ENCODE measurements around the gene SYT14. TPM values are rescaled to one million over a fixed set of nuclear protein-coding genes. Genes with fewer than 3 reads are reported as not detected.

Gene SYT14
- total RNA-seq, 1 experiment from 2014 or later: 10.3 TPM

DNA sequence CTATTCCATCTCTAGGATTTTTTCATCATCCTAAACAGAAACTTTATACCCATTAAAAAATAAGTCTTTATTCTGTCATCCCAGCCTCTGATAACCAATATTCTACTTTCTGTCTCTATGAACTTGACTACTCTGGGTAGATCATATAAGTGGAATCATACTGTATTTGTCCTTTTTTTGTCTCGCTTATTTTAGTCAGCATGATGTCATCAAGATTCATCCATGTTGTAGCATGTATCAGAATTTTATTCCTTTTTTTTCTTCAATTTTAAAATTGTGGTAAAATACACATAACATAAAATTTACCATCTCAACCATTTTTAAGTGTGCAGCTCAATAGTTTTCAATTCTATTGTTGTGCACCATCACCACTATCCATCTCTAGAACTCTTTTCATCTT lies 90.0 kb downstream of the SYT14 start:
- peaks cover 0 to 9% of the 10 kb centered on the region in 2 experiments; a peak in 2 of 5 replicates for H3K9me3 Mint-ChIP-seq
- Histone ChIP-seq H3K4ac (ENCODE audit: low read depth, low read length) (no peak overlapping the region), H3T11ph (ENCODE audit: low read length) (no peak overlapping the region), H3K23ac (ENCODE audit: insufficient read length, low read depth, low read length) (no peak overlapping the region), H3K27me3 (ENCODE audit: insufficient read depth, low read length) (no peaks in the 10 kb centered on the region), H4K5ac (ENCODE audit: insufficient read length, low read depth, low read length) (no peak overlapping the region), H4K8ac (replicated peaks; ENCODE audit: insufficient read length, low read depth, low read length) (no peak overlapping the region), H3K79me2 (ENCODE audit: insufficient read depth, low read length) (no peaks in the 10 kb centered on the region), H2AK5ac (ENCODE audit: insufficient read length, low read length) (no peak overlapping the region), H3K23me2 (ENCODE audit: insufficient read length, low read depth, low read length, poor library complexity, severe bottlenecking) (no peaks in the 10 kb centered on the region), H4K91ac (ENCODE audit: insufficient read length, low read depth, low read length) (no peak overlapping the region), H3K56ac (ENCODE audit: insufficient read length, low read depth, low read length) (no peak overlapping the region), H2BK20ac (ENCODE audit: low read depth, low read length, poor library complexity, severe bottlenecking) (no peak overlapping the region), H2BK12ac (ENCODE audit: insufficient read length, low read depth, low read length) (no peak overlapping the region), H2BK5ac (ENCODE audit: insufficient read length, low read length) (no peak overlapping the region), H2BK120ac (ENCODE audit: low read depth, low read length, poor library complexity, severe bottlenecking) (no peak overlapping the region), H3K18ac (ENCODE audit: insufficient read length, low read depth, low read length) (no peak overlapping the region), H3K9ac (ENCODE audit: extremely low read depth, insufficient read length, low read length) (no peak overlapping the region), H2AFZ (ENCODE audit: low read length) (no peak overlapping the region), H4K20me1 (ENCODE audit: control insufficient read depth, insufficient read depth, insufficient read length) (no peaks in the 10 kb centered on the region), H3K4me2 (ENCODE audit: insufficient read depth, insufficient read length, low read length) (no peak overlapping the region), H3K79me1 (ENCODE audit: insufficient read depth, low read depth, low read length, poor library complexity, severe bottlenecking) (no peaks in the 10 kb centered on the region), H2BK15ac (ENCODE audit: low read depth, low read length) (no peak overlapping the region), H3K4me1 (ENCODE audit: insufficient read depth, low read length) (no peaks in the 10 kb centered on the region), H3K9me3 (ENCODE audit: control insufficient read depth, low read depth, low read length) (no peaks in the 10 kb centered on the region), H3K27ac (ENCODE audit: insufficient read length, low read depth, low read length) (no peak overlapping the region), H3K14ac (ENCODE audit: insufficient read depth, low read length) (no peak overlapping the region)
- H3K27me3 Mint-ChIP-seq (ENCODE audit: low read depth): no peaks in the 10 kb centered on the region
- no peak overlapping the region for H3K27ac Mint-ChIP-seq
- peaks cover 0 to 4% of the 10 kb centered on the region in 2 experiments; a peak in 1 of 4 replicates for H3K4me1 Mint-ChIP-seq
- TF ChIP-seq, protein P1, sequence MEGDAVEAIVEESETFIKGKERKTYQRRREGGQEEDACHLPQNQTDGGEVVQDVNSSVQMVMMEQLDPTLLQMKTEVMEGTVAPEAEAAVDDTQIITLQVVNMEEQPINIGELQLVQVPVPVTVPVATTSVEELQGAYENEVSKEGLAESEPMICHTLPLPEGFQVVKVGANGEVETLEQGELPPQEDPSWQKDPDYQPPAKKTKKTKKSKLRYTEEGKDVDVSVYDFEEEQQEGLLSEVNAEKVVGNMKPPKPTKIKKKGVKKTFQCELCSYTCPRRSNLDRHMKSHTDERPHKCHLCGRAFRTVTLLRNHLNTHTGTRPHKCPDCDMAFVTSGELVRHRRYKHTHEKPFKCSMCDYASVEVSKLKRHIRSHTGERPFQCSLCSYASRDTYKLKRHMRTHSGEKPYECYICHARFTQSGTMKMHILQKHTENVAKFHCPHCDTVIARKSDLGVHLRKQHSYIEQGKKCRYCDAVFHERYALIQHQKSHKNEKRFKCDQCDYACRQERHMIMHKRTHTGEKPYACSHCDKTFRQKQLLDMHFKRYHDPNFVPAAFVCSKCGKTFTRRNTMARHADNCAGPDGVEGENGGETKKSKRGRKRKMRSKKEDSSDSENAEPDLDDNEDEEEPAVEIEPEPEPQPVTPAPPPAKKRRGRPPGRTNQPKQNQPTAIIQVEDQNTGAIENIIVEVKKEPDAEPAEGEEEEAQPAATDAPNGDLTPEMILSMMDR (conservative IDR thresholded peaks at IDR 0.05): no peak
- DNase-seq: no peak
- H3K4me3 Mint-ChIP-seq: no peak overlapping the region
- no CpG with 5 or more reads among the region's 1 CpG for WGBS (ENCODE audit: extremely low coverage, insufficient read length, low lambda C conversion rate)
- H3K36me3 Mint-ChIP-seq (ENCODE audit: insufficient read depth in 1 of 3, low read depth in 3 of 3): peaks cover 4 to 22% (median 10%) of the 10 kb centered on the region in 3 experiments; a peak in 6 of 7 replicates
